OCI-LY1 (cell line): ENCODE data around the gene ATP6V0E1.

ENCODE experiments used
- H2AFZ ChIP-seq: fragments of 200-600 bp; sonication (generic), shearing (Covaris generic); 2 replicates; pipeline ENCODE4 v1.6.0; 2014; ENCODE audit warnings: antibody characterized with exemption, mild to moderate bottlenecking, low read length
- H3F3A ChIP-seq: fragments of 200-600 bp; sonication (generic), shearing (Covaris generic); 2 replicates; pipeline ENCODE4 v1.6.0; 2014; ENCODE audit warnings: mild to moderate bottlenecking, antibody characterized with exemption, low read length, moderate library complexity; ENCODE audit not compliant: insufficient read depth
- H3K27ac ChIP-seq: fragments of 200-600 bp; sonication (generic); 2 replicates; pipeline ENCODE4 v1.5.1; 2014; ENCODE audit warnings: low read length, mixed run types, mild to moderate bottlenecking, low read depth; ENCODE audit not compliant: poor library complexity, severe bottlenecking
- H3K27me3 ChIP-seq: fragments of 200-600 bp; sonication (generic); 2 replicates; pipeline ENCODE4 v1.6.0; 2014; ENCODE audit warnings: antibody characterized with exemption, mild to moderate bottlenecking, low read length, moderate library complexity; ENCODE audit not compliant: insufficient read depth
- H3K36me3 ChIP-seq: fragments of 200-600 bp; sonication (generic); 2 replicates; pipeline ENCODE4 v1.6.1; 2014; ENCODE audit warnings: mild to moderate bottlenecking, antibody characterized with exemption, low read length, moderate library complexity, mixed read lengths; ENCODE audit not compliant: insufficient read depth
- H3K4me1 ChIP-seq: fragments of 200-600 bp; sonication (generic); 2 replicates; pipeline ENCODE4 v1.5.1; 2014; ENCODE audit warnings: mild to moderate bottlenecking, low read length, moderate library complexity; ENCODE audit not compliant: insufficient read depth, severe bottlenecking
- H3K4me2 ChIP-seq: fragments of 200-600 bp; sonication (generic), shearing (Covaris generic); 2 replicates; pipeline ENCODE4 v1.6.1; 2014; ENCODE audit warnings: low read length
- H3K4me3 ChIP-seq: fragments of 200-600 bp; sonication (generic); 2 replicates; pipeline ENCODE4 v1.5.1; 2014; ENCODE audit warnings: low read length, low read depth, mild to moderate bottlenecking, mixed read lengths; ENCODE audit not compliant: poor library complexity, severe bottlenecking
- H3K79me2 ChIP-seq: fragments of 200-600 bp; shearing (Covaris generic); 2 replicates; pipeline ENCODE4 v1.6.1; 2016; ENCODE audit warnings: mixed run types, low read length, mixed read lengths; ENCODE audit not compliant: insufficient read depth
- H3K9ac ChIP-seq: fragments of 200-600 bp; sonication (generic), shearing (Covaris generic); 2 replicates; pipeline ENCODE4 v1.6.1; 2014; ENCODE audit warnings: mild to moderate bottlenecking, low read length, mixed read lengths
- H3K9me2 ChIP-seq: fragments of 200-600 bp; sonication (generic), shearing (Covaris generic); 2 replicates; pipeline ENCODE4 v1.6.1; 2014; ENCODE audit warnings: low read depth, mild to moderate bottlenecking, low read length, mixed read lengths
- H3K9me3 ChIP-seq: fragments of 200-600 bp; shearing (Covaris generic); 2 replicates; pipeline ENCODE4 v1.6.1; 2014; ENCODE audit warnings: low read length, mixed read lengths
- H4K20me1 ChIP-seq: fragments of 200-600 bp; sonication (generic), shearing (Covaris generic); 2 replicates; pipeline ENCODE4 v1.6.0; 2016; ENCODE audit warnings: mild to moderate bottlenecking, low read length; ENCODE audit not compliant: insufficient read depth
- EZH2 ChIP-seq: fragments of 200-600 bp; sonication (generic), shearing (Covaris generic); IDR thresholded peaks from 2 replicates; pipeline ENCODE4 v1.8.0; 2017; ENCODE audit warnings: borderline replicate concordance, mixed run types, mild to moderate bottlenecking, antibody characterized with exemption, low read length, moderate library complexity, mixed read lengths
- TF ChIP-seq, protein P1 (sequence below): fragments of 200-600 bp; sonication (generic), shearing (Covaris generic); IDR thresholded peaks from 2 replicates; pipeline ENCODE4 v1.5.1; 2017; ENCODE audit warnings: mild to moderate bottlenecking, antibody characterized with exemption, low read length, moderate library complexity, mixed read lengths

ATP6V0E1 gene

DNA sequence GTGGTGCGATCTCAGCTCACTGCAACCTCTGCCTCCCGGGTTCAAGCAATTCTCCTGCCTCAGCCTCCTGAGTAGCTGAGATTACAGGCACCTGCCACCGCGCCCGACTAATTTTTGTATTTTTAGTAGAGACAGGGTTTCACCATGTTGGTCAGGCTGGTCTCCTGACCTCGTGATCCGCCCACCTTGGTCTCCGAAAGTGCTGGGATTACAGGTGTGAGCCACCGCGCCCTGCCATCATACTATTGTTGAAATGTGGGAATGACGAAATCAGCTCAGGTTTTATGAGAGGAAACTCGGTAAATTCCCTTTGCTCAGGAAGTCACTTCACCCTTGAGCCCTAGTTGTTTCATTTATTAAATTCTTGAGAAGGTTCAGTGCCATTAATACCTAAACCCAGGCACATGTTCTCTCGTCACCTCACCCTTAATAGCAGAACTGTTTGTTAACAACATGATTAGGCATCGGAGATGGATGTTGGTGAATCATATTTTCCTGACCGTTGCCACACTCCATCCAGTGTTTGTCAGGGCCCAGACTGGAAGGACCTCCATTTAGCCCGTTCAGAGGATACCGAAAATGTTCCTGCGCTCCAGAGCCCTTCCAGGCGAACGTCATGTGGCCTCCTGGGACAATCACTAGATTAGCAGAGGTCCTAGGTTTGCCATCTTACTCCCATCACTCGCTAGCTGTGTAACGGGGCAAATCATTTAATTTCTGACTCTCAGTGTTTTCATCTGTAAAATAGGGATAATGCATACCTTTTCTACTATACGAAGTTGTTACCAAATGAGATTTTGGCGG, 52.5 kb downstream of the ATP6V0E1 start:
- H3K36me3 ChIP-seq = peaks cover 18% of the 10 kb centered on the region; the same call in 1 of the 2 replicates
- H3K27me3 ChIP-seq = no peaks in the 10 kb centered on the region
- peak overlapping the region; percentile 17; the same call in 1 of the 2 replicates for H3K9ac ChIP-seq
- peaks cover 32% of the 10 kb centered on the region for H3K4me1 ChIP-seq
- H3K9me2 ChIP-seq = no peaks in the 10 kb centered on the region
- H3K27ac ChIP-seq = peak overlapping the region; percentile 86
- no peaks in the 10 kb centered on the region for H3K79me2 ChIP-seq
- peak overlapping the region; percentile 58 for H3K4me2 ChIP-seq
- H3K9me3 ChIP-seq = no peaks in the 10 kb centered on the region; the same call in 1 of the 2 replicates
- H2AFZ ChIP-seq = no peak overlapping the region
- H3K4me3 ChIP-seq = peak overlapping the region; percentile 18
- no peaks in the 10 kb centered on the region for H4K20me1 ChIP-seq
- no peak for TF ChIP-seq EZH2
- TF ChIP-seq, protein P1, sequence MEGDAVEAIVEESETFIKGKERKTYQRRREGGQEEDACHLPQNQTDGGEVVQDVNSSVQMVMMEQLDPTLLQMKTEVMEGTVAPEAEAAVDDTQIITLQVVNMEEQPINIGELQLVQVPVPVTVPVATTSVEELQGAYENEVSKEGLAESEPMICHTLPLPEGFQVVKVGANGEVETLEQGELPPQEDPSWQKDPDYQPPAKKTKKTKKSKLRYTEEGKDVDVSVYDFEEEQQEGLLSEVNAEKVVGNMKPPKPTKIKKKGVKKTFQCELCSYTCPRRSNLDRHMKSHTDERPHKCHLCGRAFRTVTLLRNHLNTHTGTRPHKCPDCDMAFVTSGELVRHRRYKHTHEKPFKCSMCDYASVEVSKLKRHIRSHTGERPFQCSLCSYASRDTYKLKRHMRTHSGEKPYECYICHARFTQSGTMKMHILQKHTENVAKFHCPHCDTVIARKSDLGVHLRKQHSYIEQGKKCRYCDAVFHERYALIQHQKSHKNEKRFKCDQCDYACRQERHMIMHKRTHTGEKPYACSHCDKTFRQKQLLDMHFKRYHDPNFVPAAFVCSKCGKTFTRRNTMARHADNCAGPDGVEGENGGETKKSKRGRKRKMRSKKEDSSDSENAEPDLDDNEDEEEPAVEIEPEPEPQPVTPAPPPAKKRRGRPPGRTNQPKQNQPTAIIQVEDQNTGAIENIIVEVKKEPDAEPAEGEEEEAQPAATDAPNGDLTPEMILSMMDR = no peak
- H3F3A ChIP-seq = no peaks in the 10 kb centered on the region

DNA sequence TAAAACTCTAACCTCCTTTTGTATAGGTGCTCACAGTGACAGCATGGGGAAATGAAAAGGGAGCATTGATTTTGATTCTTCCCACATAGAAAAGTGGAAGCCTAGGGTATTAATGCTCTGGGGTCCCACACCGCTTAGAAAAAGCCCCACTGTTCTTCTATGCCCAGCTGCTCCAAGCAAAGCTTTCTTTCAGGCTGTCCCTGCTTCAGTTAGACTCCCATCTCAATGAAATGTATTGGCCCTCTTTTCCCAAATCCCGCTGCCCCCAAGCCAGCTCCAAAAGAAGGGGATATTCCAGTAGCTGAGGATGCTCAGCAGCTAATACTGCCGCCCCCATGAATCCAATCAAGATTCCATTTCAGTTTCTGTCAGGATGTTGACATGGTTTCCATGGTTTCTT, 55.6 kb downstream of the ATP6V0E1 start:
- peaks cover 16% of the 10 kb centered on the region; the same call in 1 of the 2 replicates for H3K36me3 ChIP-seq
- H3K9ac ChIP-seq = no peak overlapping the region
- no peaks in the 10 kb centered on the region; the same call in 1 of the 2 replicates for H3K9me3 ChIP-seq
- H3K4me2 ChIP-seq = no peak overlapping the region
- TF ChIP-seq, protein P1 = no peak
- no peak for TF ChIP-seq EZH2
- no peak overlapping the region for H2AFZ ChIP-seq
- no peaks in the 10 kb centered on the region for H3K9me2 ChIP-seq
- H3K27ac ChIP-seq = no peak overlapping the region
- peaks cover 24% of the 10 kb centered on the region for H3K4me1 ChIP-seq
- H3F3A ChIP-seq = no peaks in the 10 kb centered on the region
- no peaks in the 10 kb centered on the region for H4K20me1 ChIP-seq
- H3K4me3 ChIP-seq = no peak overlapping the region
- no peaks in the 10 kb centered on the region for H3K27me3 ChIP-seq
- H3K79me2 ChIP-seq = no peaks in the 10 kb centered on the region

DNA sequence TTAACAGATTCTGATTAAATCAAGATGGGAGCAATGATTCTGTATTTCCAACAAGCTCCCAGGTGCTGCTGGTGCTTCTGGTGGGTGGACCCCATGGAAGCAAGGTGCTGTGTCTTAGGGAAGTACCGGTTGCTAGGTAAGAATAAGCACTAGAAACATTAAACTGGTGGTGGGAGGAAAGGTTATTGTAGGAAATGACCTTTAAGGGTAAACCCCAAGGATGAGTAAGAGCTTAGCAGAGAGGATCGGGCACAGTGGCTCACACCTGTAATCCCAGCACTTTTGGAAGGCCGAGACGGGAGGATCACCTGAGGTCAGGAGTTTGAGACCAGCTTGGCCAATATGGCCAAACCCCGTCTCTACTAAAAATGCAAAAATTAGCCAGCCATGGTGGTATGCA, 56.4 kb downstream of the ATP6V0E1 start:
- Histone ChIP-seq H3K79me2 (no peaks in the 10 kb centered on the region), H3K36me3 (peaks cover 8% of the 10 kb centered on the region; the same call in 1 of the 2 replicates), H2AFZ (no peak overlapping the region), H3K9me2 (no peaks in the 10 kb centered on the region), H3K27ac (no peak overlapping the region), H3K27me3 (no peaks in the 10 kb centered on the region), H3K4me2 (no peak overlapping the region), H3K4me3 (no peak overlapping the region), H4K20me1 (no peaks in the 10 kb centered on the region), H3F3A (no peaks in the 10 kb centered on the region), H3K9me3 (no peaks in the 10 kb centered on the region; the same call in 1 of the 2 replicates), H3K9ac (no peak overlapping the region), H3K4me1 (peaks cover 17% of the 10 kb centered on the region)
- no peak for TF ChIP-seq EZH2
- TF ChIP-seq, protein P1 = no peak
